Activated CD8-positive, alpha-beta memory T cell treated with anti-CD3 and anti-CD28 coated beads, Interleukin-2, amount 10 ng/mL, durations not matched to agents 7 days and 5 days (primary cell): ENCODE results near the gene CIRBP. TPM values are rescaled to one million over a fixed set of nuclear protein-coding genes. Genes with fewer than 3 reads are reported as not detected.

ENCODE experiments used
- ATAC-seq: fragments of 150-1000 bp; cut with Tn5 transposase; one replicate; pipeline ENCODE4 v1.10.0; 2021; ENCODE audit warnings: moderate library complexity
- CTCF ChIA-PET: fragments of 350-600 bp; sonication (Branson Sonifier 250); formaldehyde crosslinking; loops from one replicate; lab custom pipeline; 2021; ENCODE audit warnings: antibody characterized with exemption; lab: Charles Lee
- DNase-seq: peaks from one replicate; pipeline ENCODE4 v3.0.0-alpha.2; 2020
- H3K27ac Mint-ChIP-seq: one replicate; pipeline ENCODE4 v1.8.0; 2021; ENCODE audit warnings: mild to moderate bottlenecking, mixed read lengths
- H3K27me3 Mint-ChIP-seq: one replicate; pipeline ENCODE4 v1.8.0; 2021; ENCODE audit warnings: mixed read lengths
- H3K36me3 Mint-ChIP-seq: one replicate; pipeline ENCODE4 v1.8.0; 2021; ENCODE audit warnings: mild to moderate bottlenecking, mixed read lengths
- H3K4me1 Mint-ChIP-seq: one replicate; pipeline ENCODE4 v1.8.0; 2021; ENCODE audit warnings: mixed read lengths
- H3K4me3 Mint-ChIP-seq: one replicate; pipeline ENCODE4 v1.8.0; 2021; ENCODE audit warnings: mild to moderate bottlenecking, moderate library complexity, mixed read lengths
- H3K9me3 Mint-ChIP-seq: one replicate; pipeline ENCODE4 v1.8.0; 2022; ENCODE audit warnings: low read depth, mixed read lengths
- total RNA-seq, 2 experiments: library from RNA; stranded (reverse); gene quantifications; one replicate each; pipeline ENCODE4 v1.2.3, GENCODE V29; 2021

Gene CIRBP
- total RNA-seq, 2 experiments from 2014 or later: 189 to 210 TPM

GRCh38 chr19:1273263-1274041, 4.3 kb downstream of the CIRBP start:
- H3K9me3 Mint-ChIP-seq: no peaks in the 10 kb centered on the region
- ATAC-seq: no peak
- H3K36me3 Mint-ChIP-seq: peaks cover 46% of the 10 kb centered on the region
- H3K4me1 Mint-ChIP-seq: peaks cover 61% of the 10 kb centered on the region
- peak overlapping the region; percentile 75 for H3K27ac Mint-ChIP-seq
- peak overlapping the region; percentile 28 for H3K4me3 Mint-ChIP-seq
- DNase-seq: no peak
- CTCF ChIA-PET: interaction anchor here (0.6 to 4.3 kb wide), 4 partner anchors 14 to 30 kb away, joined by 3 to 32 read pairs (median 4); no protein-coding TSS in a partner anchor
- no peaks in the 10 kb centered on the region for H3K27me3 Mint-ChIP-seq

- Mint-ChIP-seq H3K27ac (peak overlapping the region; percentile 64), H3K4me3 (peak overlapping the region; percentile 55), H3K9me3 (no peaks in the 10 kb centered on the region), H3K4me1 (peaks cover 56% of the 10 kb centered on the region), H3K27me3 (no peaks in the 10 kb centered on the region), H3K36me3 (peaks cover 46% of the 10 kb centered on the region)
- DNase-seq (no peak), ATAC-seq (no peak)
- CTCF ChIA-PET: interaction anchor here (0.6 to 4.3 kb wide), 4 partner anchors 14 to 31 kb away, joined by 3 to 32 read pairs (median 4); no protein-coding TSS in a partner anchor
These were observed 5.1 kb downstream of the CIRBP start for GRCh38 chr19:1274081-1274851.

- peak overlapping the region; percentile 55 for H3K4me3 Mint-ChIP-seq
- ATAC-seq (no peak), DNase-seq (no peak)
- H3K27ac Mint-ChIP-seq: peak overlapping the region; percentile 64
- peaks cover 59% of the 10 kb centered on the region for H3K4me1 Mint-ChIP-seq
- H3K36me3 Mint-ChIP-seq: peaks cover 48% of the 10 kb centered on the region
- H3K27me3 Mint-ChIP-seq: no peaks in the 10 kb centered on the region
- CTCF ChIA-PET: interaction anchor here (1.0 to 4.3 kb wide), 7 partner anchors 9 to 34 kb away, joined by 3 to 32 read pairs (median 4); no protein-coding TSS in a partner anchor
- H3K9me3 Mint-ChIP-seq: no peaks in the 10 kb centered on the region
These were observed 5.7 kb downstream of the CIRBP start for GRCh38 chr19:1274852-1275259.

- Mint-ChIP-seq H3K27me3 (no peaks in the 10 kb centered on the region), H3K4me3 (peak within 1 kb of the TSS; percentile 74), H3K27ac (peak within 1 kb of the TSS; percentile 88), H3K36me3 (peaks cover 43% of the 10 kb centered on the region), H3K4me1 (peaks cover 56% of the 10 kb centered on the region), H3K9me3 (no peaks in the 10 kb centered on the region)
- CTCF ChIA-PET: interaction anchor here (1.0 to 1.5 kb wide), 5 partner anchors 9 to 35 kb away, joined by 3 to 16 read pairs (median 4); no protein-coding TSS in a partner anchor
- DNase-seq (peak; percentile 98), ATAC-seq (peak; percentile 87)
These were observed 6.3 kb downstream of the CIRBP start, which contains the start of gene FAM174C for GRCh38 chr19:1275260-1275975. Gene FAM174C (plus strand): TSS chr19:1275530. CDS start chr19:1275550, 20 bp downstream.

GRCh38 chr19:1275976-1276627, 7.0 kb downstream of the CIRBP start:
- H3K4me3 Mint-ChIP-seq: peak overlapping the region; percentile 74

GRCh38 chr19:1276628-1277022, 7.5 kb downstream of the CIRBP start:
- H3K9me3 Mint-ChIP-seq: no peaks in the 10 kb centered on the region
- H3K27ac Mint-ChIP-seq: peak overlapping the region; percentile 88
- DNase-seq (peak; percentile 62), ATAC-seq (no peak)
- peak overlapping the region; percentile 74 for H3K4me3 Mint-ChIP-seq
- CTCF ChIA-PET: interaction anchor here (0.6 to 5.1 kb wide), 3 partner anchors 30 to 517 kb away, joined by 3 to 40 read pairs (median 3); no protein-coding TSS in a partner anchor
- H3K36me3 Mint-ChIP-seq: peaks cover 31% of the 10 kb centered on the region
- peaks cover 44% of the 10 kb centered on the region for H3K4me1 Mint-ChIP-seq
- H3K27me3 Mint-ChIP-seq: no peaks in the 10 kb centered on the region

More at GRCh38 chr19:1275976-1276627, 7.0 kb downstream of the CIRBP start:
- no peak for ATAC-seq
- no peak for DNase-seq
- CTCF ChIA-PET: interaction anchor here (0.6 to 1.5 kb wide), 4 partner anchors 10 to 517 kb away, joined by 3 to 12 read pairs (median 4); no protein-coding TSS in a partner anchor
- peaks cover 37% of the 10 kb centered on the region for H3K36me3 Mint-ChIP-seq
- H3K9me3 Mint-ChIP-seq: no peaks in the 10 kb centered on the region
- H3K27ac Mint-ChIP-seq: peak overlapping the region; percentile 88
- peaks cover 50% of the 10 kb centered on the region for H3K4me1 Mint-ChIP-seq
- no peaks in the 10 kb centered on the region for H3K27me3 Mint-ChIP-seq

- Mint-ChIP-seq H3K27me3 (no peaks in the 10 kb centered on the region), H3K4me1 (peaks cover 40% of the 10 kb centered on the region), H3K36me3 (peaks cover 27% of the 10 kb centered on the region), H3K9me3 (no peaks in the 10 kb centered on the region), H3K4me3 (peak overlapping the region; percentile 74), H3K27ac (peak overlapping the region; percentile 88)
- ATAC-seq (no peak), DNase-seq (no peak)
- CTCF ChIA-PET: interaction anchor here (0.9 to 5.1 kb wide), 3 partner anchors 33 to 160 kb away, joined by 3 to 40 read pairs (median 7); no protein-coding TSS in a partner anchor
These were observed 7.9 kb downstream of the CIRBP start for GRCh38 chr19:1277061-1277460.

GRCh38 chr19:1278074-1278473, 8.9 kb downstream of the CIRBP start:
- CTCF ChIA-PET: interaction anchor here (0.9 to 5.1 kb wide), 3 partner anchors 34 to 159 kb away, joined by 3 to 40 read pairs (median 7); no protein-coding TSS in a partner anchor
- no peak overlapping the region for H3K27ac Mint-ChIP-seq

GRCh38 chr19:1278713-1279660, 9.9 kb downstream of the CIRBP start:
- no peak overlapping the region for H3K4me3 Mint-ChIP-seq
- H3K27ac Mint-ChIP-seq: no peak overlapping the region
- no peaks in the 10 kb centered on the region for H3K9me3 Mint-ChIP-seq
- no peak for ATAC-seq
- H3K4me1 Mint-ChIP-seq: peaks cover 24% of the 10 kb centered on the region
- CTCF ChIA-PET: interaction anchor here (0.6 to 5.1 kb wide), 27 partner anchors 8 to 445 kb away, joined by 3 to 40 read pairs (median 4); partner anchors contain the start of genes ATP5F1D and CIRBP
- DNase-seq: no peak
- peaks cover 2% of the 10 kb centered on the region for H3K27me3 Mint-ChIP-seq
- peaks cover 10% of the 10 kb centered on the region for H3K36me3 Mint-ChIP-seq

More at GRCh38 chr19:1278074-1278473, 8.9 kb downstream of the CIRBP start:
- DNase-seq (no peak), ATAC-seq (no peak)
- Mint-ChIP-seq H3K4me1 (peaks cover 31% of the 10 kb centered on the region), H3K4me3 (no peak overlapping the region), H3K27me3 (no peaks in the 10 kb centered on the region), H3K9me3 (no peaks in the 10 kb centered on the region), H3K36me3 (peaks cover 18% of the 10 kb centered on the region)

GRCh38 chr19:1279782-1280341, 10.7 kb downstream of the CIRBP start:
- Mint-ChIP-seq H3K4me3 (no peak overlapping the region), H3K36me3 (peaks cover 5% of the 10 kb centered on the region), H3K9me3 (no peaks in the 10 kb centered on the region), H3K27me3 (peaks cover 10% of the 10 kb centered on the region), H3K27ac (no peak overlapping the region), H3K4me1 (peaks cover 19% of the 10 kb centered on the region)
- ATAC-seq: no peak
- CTCF ChIA-PET: interaction anchor here (0.6 to 5.1 kb wide), 27 partner anchors 9 to 444 kb away, joined by 3 to 40 read pairs (median 4); partner anchors contain the start of genes ATP5F1D and CIRBP
- peak; percentile 88 for DNase-seq
